Measurements from ENCODE around the gene PIH1D2. TPM values are rescaled to one million over a fixed set of nuclear protein-coding genes. Genes with fewer than 3 reads are reported as not detected.
A peak's percentile ranks its signal among the peaks of the same experiment; 100 is the strongest.

PIH1D2 gene
- total RNA-seq, 1 donor, result 5.1 TPM

- DNase-seq (ENCODE audit: low read depth), result peak; percentile 78
- no peak for TF ChIP-seq CTCF (IDR thresholded peaks at IDR 0.05; ENCODE audit: insufficient read depth, low read length)
- peak within 1 kb of the TSS; percentile 92 for H3K4me3 ChIP-seq (ENCODE audit: low read depth, low read length)
These were observed 48.8 kb downstream of the PIH1D2 start, which contains the start of gene DLAT for GRCh38 chr11:112024773-112025678. DLAT (plus strand) TSS chr11:112025408; CDS start chr11:112025473, 65 bp downstream.

- DNase-seq (ENCODE audit: low read depth), result no peak
- H3K4me3 ChIP-seq (ENCODE audit: low read depth, low read length), result peak overlapping the region; percentile 92
- TF ChIP-seq CTCF (IDR thresholded peaks at IDR 0.05; ENCODE audit: insufficient read depth, low read length), result no peak
These were observed 49.5 kb downstream of the PIH1D2 start for GRCh38 chr11:112024178-112024772.

- no peak overlapping the region for H3K4me3 ChIP-seq (ENCODE audit: low read depth, low read length)
- no peak for DNase-seq (ENCODE audit: low read depth)
- TF ChIP-seq CTCF (IDR thresholded peaks at IDR 0.05; ENCODE audit: insufficient read depth, low read length), result no peak
These were observed 50.7 kb downstream of the PIH1D2 start for GRCh38 chr11:112023104-112023503.

- no peak overlapping the region for H3K4me3 ChIP-seq (ENCODE audit: low read depth, low read length)
- no peak for DNase-seq (ENCODE audit: low read depth)
- no peak for TF ChIP-seq CTCF (IDR thresholded peaks at IDR 0.05; ENCODE audit: insufficient read depth, low read length)
These were observed 54.8 kb downstream of the PIH1D2 start for GRCh38 chr11:112019066-112019465.

Small RNAs within 50 kb of the gene (small RNA-seq; reads per million reads assigned to genes)
- gene AP000907.3, result not detected
- not detected for gene RNU6-893P

Other genes with a start within 250 kb of the PIH1D2 start
- 15.2 and 41.7 TPM in 2 replicates for gene ALG9, start 202.4 kb downstream of the PIH1D2 start, total RNA-seq (ENCODE audit: low replicate concordance)
- 0.98 and 3.7 TPM in 2 replicates for gene FDXACB1, start 194.9 kb downstream of the PIH1D2 start, total RNA-seq (ENCODE audit: low replicate concordance)
- gene CFAP68, start 194.5 kb downstream of the PIH1D2 start, total RNA-seq (ENCODE audit: low replicate concordance), result 11.3 and 14.9 TPM in 2 replicates
- gene CRYAB, start 162.2 kb downstream of the PIH1D2 start, total RNA-seq (ENCODE audit: low replicate concordance), result 60.2 and 73.3 TPM in 2 replicates
- 1.5 and 3.3 TPM in 2 replicates for gene HSPB2, start 161.3 kb downstream of the PIH1D2 start, total RNA-seq (ENCODE audit: low replicate concordance)
- gene C11orf52, start 155.1 kb downstream of the PIH1D2 start, total RNA-seq (ENCODE audit: low replicate concordance), result 0.63 TPM in 1 of 2 replicates, not detected in the other
- gene DIXDC1, start 136.7 kb downstream of the PIH1D2 start, total RNA-seq (ENCODE audit: low replicate concordance), result 22.1 and 24.8 TPM in 2 replicates
- gene DLAT, start 48.6 kb downstream of the PIH1D2 start, total RNA-seq (ENCODE audit: low replicate concordance), result 16.6 and 35.0 TPM in 2 replicates
- gene NKAPD1, start 282 bp upstream of the PIH1D2 start, total RNA-seq (ENCODE audit: low replicate concordance), result 26.2 and 31.1 TPM in 2 replicates
- gene TIMM8B, start 12.7 kb upstream of the PIH1D2 start, total RNA-seq (ENCODE audit: low replicate concordance), result 27.5 and 41.5 TPM in 2 replicates
- gene SDHD, start 12.9 kb upstream of the PIH1D2 start, total RNA-seq (ENCODE audit: low replicate concordance), result 40.1 and 110 TPM in 2 replicates
- 0.81 and 1.4 TPM in 2 replicates for gene IL18, start 90.1 kb upstream of the PIH1D2 start, total RNA-seq (ENCODE audit: low replicate concordance)
- 0.36 TPM in 1 of 2 replicates, not detected in the other for gene TEX12, start 93.4 kb upstream of the PIH1D2 start, total RNA-seq (ENCODE audit: low replicate concordance)
- 1.5 and 4.0 TPM in 2 replicates for gene BCO2, start 101.5 kb upstream of the PIH1D2 start, total RNA-seq (ENCODE audit: low replicate concordance)
- gene PTS, start 152.4 kb upstream of the PIH1D2 start, total RNA-seq (ENCODE audit: low replicate concordance), result 19.7 and 52.2 TPM in 2 replicates
- not detected in 2 replicates for gene PLET1, start 186.8 kb upstream of the PIH1D2 start, total RNA-seq (ENCODE audit: low replicate concordance)